Upper lobe of left lung (tissue), 6 donors: ENCODE data around the gene NRXN2. TPM values are rescaled to one million over a fixed set of nuclear protein-coding genes. Genes with fewer than 3 reads are reported as not detected.

ENCODE experiments used
- ATAC-seq, 2 donors: fragments of 200-7000 bp; cut with Tn5 transposase; one replicate each; pipeline ENCODE4 v1.9.1; 2022; ENCODE audit warnings: mild to moderate bottlenecking in 2 of 2, moderate library complexity in 2 of 2; ENCODE audit not compliant: low FRiP score in 2 of 2
- DNase-seq, 2 donors: peaks; one replicate each; pipeline ENCODE4 v3.0.0-alpha.2; 2019 to 2020
- H3K27ac ChIP-seq, 4 donors: fragments of 200-600 bp; sonication (generic); one replicate each; pipeline ENCODE4 v1.5.1; 2016 to 2019
- H3K27me3 ChIP-seq, 4 donors: fragments of 200-600 bp; sonication (generic); one replicate each; pipeline ENCODE4 v1.5.1; 2017 to 2019
- H3K36me3 ChIP-seq, 4 donors: fragments of 200-600 bp; sonication (generic); one replicate each; pipeline ENCODE4 v1.5.1; 2016 to 2019
- H3K4me1 ChIP-seq, 4 donors: fragments of 200-600 bp; sonication (generic); one replicate each; pipeline ENCODE4 v1.5.1; 2018 to 2019
- H3K4me3 ChIP-seq, 4 donors: fragments of 200-600 bp; sonication (generic); one replicate each; pipeline ENCODE4 v1.5.1; 2017 to 2019; ENCODE audit warnings: mild to moderate bottlenecking in 2 of 4, moderate library complexity in 1 of 4
- H3K9me3 ChIP-seq, 4 donors: fragments of 200-600 bp; sonication (generic); one replicate each; pipeline ENCODE4 v1.5.1; 2018 to 2019
- CTCF ChIP-seq, 6 experiments: fragments of 450-650 bp in 4 of 6; fragments of 200-600 bp in 2 of 6; sonication (generic) in 2 of 6; IDR thresholded peaks; one replicate each; pipeline ENCODE4 v1.5.1; 2016 to 2019; ENCODE audit warnings: antibody characterized with exemption in 6 of 6
- EP300 ChIP-seq, 4 donors: sonication (generic); formaldehyde crosslinking; IDR thresholded peaks; one replicate each; pipeline ENCODE4 v1.5.1; 2017; ENCODE audit warnings: antibody characterized with exemption in 4 of 4, control low read depth in 2 of 4
- POLR2A ChIP-seq, 4 donors: fragments of 450-650 bp; IDR thresholded peaks; one replicate each; pipeline ENCODE4 v1.5.1; 2016 to 2017; ENCODE audit warnings: antibody characterized with exemption in 4 of 4, mild to moderate bottlenecking in 2 of 4
- POLR2AphosphoS5 ChIP-seq, 2 donors: sonication (generic); formaldehyde crosslinking; IDR thresholded peaks; one replicate each; pipeline ENCODE4 v1.5.1; 2017; ENCODE audit warnings: antibody characterized with exemption in 2 of 2
- WGBS, 2 donors: methylation state at CpG; one replicate each; pipeline ENCODE4 v1.1.5; 2017 to 2018; 5-methylcytosine and 5-hydroxymethylcytosine counted together
- total RNA-seq, 6 donors: library from RNA; depleted of rRNA in 4 of 6; stranded (reverse); fragments of >200 nt in 4 of 6; gene quantifications; one replicate each; pipeline versions ENCODE4 v1.1.0 to v1.2.1, GENCODE V29; 2016 to 2021
- donor health status: DM: no; HTN: no; CAD: no; lungs with moderate emphysema.
- donor health status: DM: no; HTN: yes; CAD: no; lungs with severe emphysema.

The NRXN2 gene
- total RNA-seq, 6 donors from 2014 or later, result 0.59 to 21.6 (median 2.9) TPM; not detected in 2

GRCh38 chr11:64698427-64698826 is 24.6 kb downstream of the NRXN2 start:
- whole genome bisulfite sequencing, 2 donors, result 67 to 70% methylated on average over 1 of the region's 1 CpG
- ATAC-seq (no peak), DNase-seq (no peak)
- Histone ChIP-seq H3K36me3 (no peaks in the 10 kb centered on the region), H3K4me1 (no peaks in the 10 kb centered on the region), H3K9me3 (no peaks in the 10 kb centered on the region), H3K27ac (no peak overlapping the region), H3K27me3 (no peaks in the 10 kb centered on the region), H3K4me3 (no peak overlapping the region)
- TF ChIP-seq EP300 (IDR thresholded peaks at IDR 0.05) (no peak), POLR2AphosphoS5 (IDR thresholded peaks at IDR 0.05) (no peak), POLR2A (IDR thresholded peaks at IDR 0.05) (no peak), CTCF (IDR thresholded peaks at IDR 0.05) (no peak)

DNA sequence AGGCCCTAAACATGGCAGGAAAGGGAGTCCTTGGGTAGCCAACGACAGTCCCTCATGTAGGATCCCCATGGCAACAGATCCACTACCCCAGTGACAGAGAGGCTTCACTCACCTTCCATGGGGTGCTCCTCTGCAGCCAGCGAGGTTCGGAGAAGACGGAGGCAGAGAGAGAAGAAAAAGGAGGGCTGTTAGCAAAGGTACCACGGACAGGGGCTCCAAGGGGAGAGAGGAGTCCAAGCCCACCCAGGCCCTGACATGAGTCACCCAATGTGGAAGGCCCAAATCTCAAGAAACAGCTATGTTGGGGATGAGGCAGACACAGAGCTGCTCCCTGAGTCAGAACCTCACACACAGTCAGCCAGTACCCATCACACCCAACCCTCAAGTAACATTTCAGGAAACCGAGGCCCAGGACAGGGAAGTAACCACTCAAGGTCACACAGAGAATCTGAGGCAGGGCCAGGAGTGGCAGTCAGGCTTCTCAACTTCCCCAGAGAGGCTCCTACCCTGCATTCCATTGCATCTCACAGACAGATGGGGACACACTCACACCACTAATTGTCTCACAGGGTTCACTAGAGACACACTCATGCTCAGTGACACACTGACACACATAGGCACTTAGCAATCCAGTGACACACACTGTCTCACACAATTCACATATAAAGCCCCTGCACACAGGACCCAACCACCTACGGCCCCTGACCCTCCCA is 25.2 kb downstream of the NRXN2 start:
- no peak for DNase-seq
- 75 to 87% methylated on average over 6 to 7 of the region's 7 CpGs for WGBS, 2 donors
- H3K36me3 ChIP-seq, result no peaks in the 10 kb centered on the region
- no peaks in the 10 kb centered on the region for H3K9me3 ChIP-seq
- no peak for ATAC-seq
- no peak overlapping the region for H3K4me3 ChIP-seq
- H3K27ac ChIP-seq, result no peak overlapping the region
- no peaks in the 10 kb centered on the region for H3K27me3 ChIP-seq
- TF ChIP-seq POLR2AphosphoS5 (IDR thresholded peaks at IDR 0.05) (no peak), CTCF (IDR thresholded peaks at IDR 0.05) (no peak), POLR2A (IDR thresholded peaks at IDR 0.05) (no peak), EP300 (IDR thresholded peaks at IDR 0.05) (no peak)
- H3K4me1 ChIP-seq, result no peaks in the 10 kb centered on the region

GRCh38 chr11:64696045-64696444 is 27.0 kb downstream of the NRXN2 start:
- no peak for DNase-seq
- no peak for TF ChIP-seq POLR2AphosphoS5 (IDR thresholded peaks at IDR 0.05)
- TF ChIP-seq EP300 (IDR thresholded peaks at IDR 0.05), result no peak
- no peak for TF ChIP-seq CTCF (IDR thresholded peaks at IDR 0.05)
- TF ChIP-seq POLR2A (IDR thresholded peaks at IDR 0.05), result no peak
- WGBS, 2 donors, result 74 to 89% methylated on average over 6 to 8 of the region's 8 CpGs

DNA sequence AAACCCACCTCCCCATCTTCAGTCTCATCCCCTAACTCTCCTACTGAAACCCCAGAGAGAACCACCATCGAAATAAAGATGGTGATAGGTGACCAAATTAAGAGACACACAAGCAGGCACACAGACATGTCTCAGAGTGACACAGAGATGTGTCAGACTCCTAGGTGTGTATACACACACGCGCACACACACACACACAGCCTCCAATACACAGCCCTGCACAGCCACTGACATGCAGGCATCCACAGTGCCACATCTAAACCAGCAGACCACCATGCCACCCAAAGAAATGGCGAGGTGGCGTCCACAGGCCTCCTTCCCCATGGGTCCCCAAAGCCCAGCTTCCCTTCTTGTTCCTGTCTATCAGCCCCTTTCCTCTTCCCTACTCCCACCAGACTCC is 27.4 kb downstream of the NRXN2 start:
- WGBS, 2 donors, result 93 to 94% methylated on average over 5 of the region's 5 CpGs
- Histone ChIP-seq H3K9me3 (no peaks in the 10 kb centered on the region), H3K4me3 (no peak overlapping the region), H3K36me3 (no peaks in the 10 kb centered on the region), H3K4me1 (no peaks in the 10 kb centered on the region), H3K27ac (no peak overlapping the region), H3K27me3 (no peaks in the 10 kb centered on the region)
- DNase-seq, result no peak
- ATAC-seq, result no peak
- TF ChIP-seq EP300 (IDR thresholded peaks at IDR 0.05) (no peak), POLR2AphosphoS5 (IDR thresholded peaks at IDR 0.05) (no peak), CTCF (IDR thresholded peaks at IDR 0.05) (no peak), POLR2A (IDR thresholded peaks at IDR 0.05) (no peak)

More at GRCh38 chr11:64696045-64696444, 27.0 kb downstream of the NRXN2 start:
- Histone ChIP-seq H3K27ac (no peak overlapping the region), H3K36me3 (no peaks in the 10 kb centered on the region), H3K27me3 (no peaks in the 10 kb centered on the region), H3K4me1 (no peaks in the 10 kb centered on the region), H3K4me3 (no peak overlapping the region), H3K9me3 (no peaks in the 10 kb centered on the region)
- ATAC-seq, result no peak

DNA sequence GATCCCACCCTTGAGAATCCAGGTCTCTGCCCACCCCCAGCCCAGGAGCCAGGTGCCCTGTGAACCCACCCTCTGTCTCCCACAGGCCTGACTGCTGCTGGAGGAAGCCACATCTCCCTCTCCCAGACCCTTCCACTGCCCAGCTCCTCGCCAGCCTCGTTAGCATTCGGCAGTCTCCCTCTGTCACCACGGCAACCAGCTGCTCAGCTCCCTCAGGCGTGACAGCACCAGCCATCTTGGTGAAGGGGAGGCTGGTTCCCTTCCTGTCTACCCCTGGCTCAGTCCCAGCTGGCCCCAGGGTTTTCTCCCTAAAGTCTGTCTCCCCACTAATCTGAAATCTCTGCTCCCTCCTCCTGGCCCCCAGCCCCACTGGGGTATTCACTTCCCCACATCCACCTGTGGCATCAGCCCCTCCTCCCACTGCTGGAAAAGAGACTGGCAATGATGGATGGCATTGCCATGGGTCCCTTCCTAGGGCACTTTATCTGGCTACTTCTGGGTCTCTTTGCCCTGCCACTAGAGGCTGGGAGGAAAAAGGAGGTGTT is 28.1 kb downstream of the NRXN2 start:
- no peaks in the 10 kb centered on the region for H3K9me3 ChIP-seq
- 29 to 38% methylated on average over 3 to 5 of the region's 5 CpGs for WGBS, 2 donors
- TF ChIP-seq CTCF (IDR thresholded peaks at IDR 0.05), result no peak
- no peak for TF ChIP-seq POLR2A (IDR thresholded peaks at IDR 0.05)

More for the DNA sequence above, 28.1 kb downstream of the NRXN2 start:
- no peaks in the 10 kb centered on the region for H3K4me1 ChIP-seq
- DNase-seq (peak in 1 of 2 donors; percentile 34), ATAC-seq (no peak)
- H3K27ac ChIP-seq, result no peak overlapping the region
- H3K4me3 ChIP-seq, result no peak overlapping the region
- H3K27me3 ChIP-seq, result no peaks in the 10 kb centered on the region
- H3K36me3 ChIP-seq, result no peaks in the 10 kb centered on the region
